A673 (cell line): ENCODE measurements around the gene EXOSC10.

Experiments used
- EZH2 ChIP-seq: fragments of 200-600 bp; sonication (generic); IDR thresholded peaks from 2 replicates; pipeline ENCODE4 v1.6.1; 2017; ENCODE audit warnings: borderline replicate concordance, low read depth, mild to moderate bottlenecking, mixed read lengths, antibody characterized with exemption, low read length; ENCODE audit not compliant: poor library complexity, severe bottlenecking
- TF ChIP-seq, protein P1 (sequence below): fragments of 300-800, 200-600 bp; sonication (generic); conservative IDR thresholded peaks from 2 replicates; pipeline ENCODE4 v1.5.1; 2017; ENCODE audit warnings: low read depth, mild to moderate bottlenecking, antibody characterized with exemption, low read length, moderate library complexity, mixed read lengths

- no peak for TF ChIP-seq EZH2
- TF ChIP-seq, protein P1, sequence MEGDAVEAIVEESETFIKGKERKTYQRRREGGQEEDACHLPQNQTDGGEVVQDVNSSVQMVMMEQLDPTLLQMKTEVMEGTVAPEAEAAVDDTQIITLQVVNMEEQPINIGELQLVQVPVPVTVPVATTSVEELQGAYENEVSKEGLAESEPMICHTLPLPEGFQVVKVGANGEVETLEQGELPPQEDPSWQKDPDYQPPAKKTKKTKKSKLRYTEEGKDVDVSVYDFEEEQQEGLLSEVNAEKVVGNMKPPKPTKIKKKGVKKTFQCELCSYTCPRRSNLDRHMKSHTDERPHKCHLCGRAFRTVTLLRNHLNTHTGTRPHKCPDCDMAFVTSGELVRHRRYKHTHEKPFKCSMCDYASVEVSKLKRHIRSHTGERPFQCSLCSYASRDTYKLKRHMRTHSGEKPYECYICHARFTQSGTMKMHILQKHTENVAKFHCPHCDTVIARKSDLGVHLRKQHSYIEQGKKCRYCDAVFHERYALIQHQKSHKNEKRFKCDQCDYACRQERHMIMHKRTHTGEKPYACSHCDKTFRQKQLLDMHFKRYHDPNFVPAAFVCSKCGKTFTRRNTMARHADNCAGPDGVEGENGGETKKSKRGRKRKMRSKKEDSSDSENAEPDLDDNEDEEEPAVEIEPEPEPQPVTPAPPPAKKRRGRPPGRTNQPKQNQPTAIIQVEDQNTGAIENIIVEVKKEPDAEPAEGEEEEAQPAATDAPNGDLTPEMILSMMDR: no peak
These were observed 28.0 kb downstream of the EXOSC10 start for GRCh38 chr1:11071463-11072215.
